C4-2B (cell line): ENCODE data around the gene RASAL2.

ENCODE experiments used
- ZFX ChIP-seq: fragments of 450-650 bp; IDR thresholded peaks from 2 replicates; pipeline ENCODE4 v1.6.1; 2017
- TF ChIP-seq, protein P1 (sequence below): fragments of 450-650 bp; conservative IDR thresholded peaks from 2 replicates; pipeline ENCODE4 v1.5.1; 2017; ENCODE audit warnings: mild to moderate bottlenecking

GRCh38 chr1:178533121-178533946 is 439.4 kb downstream of the RASAL2 start:
- TF ChIP-seq, protein P1, sequence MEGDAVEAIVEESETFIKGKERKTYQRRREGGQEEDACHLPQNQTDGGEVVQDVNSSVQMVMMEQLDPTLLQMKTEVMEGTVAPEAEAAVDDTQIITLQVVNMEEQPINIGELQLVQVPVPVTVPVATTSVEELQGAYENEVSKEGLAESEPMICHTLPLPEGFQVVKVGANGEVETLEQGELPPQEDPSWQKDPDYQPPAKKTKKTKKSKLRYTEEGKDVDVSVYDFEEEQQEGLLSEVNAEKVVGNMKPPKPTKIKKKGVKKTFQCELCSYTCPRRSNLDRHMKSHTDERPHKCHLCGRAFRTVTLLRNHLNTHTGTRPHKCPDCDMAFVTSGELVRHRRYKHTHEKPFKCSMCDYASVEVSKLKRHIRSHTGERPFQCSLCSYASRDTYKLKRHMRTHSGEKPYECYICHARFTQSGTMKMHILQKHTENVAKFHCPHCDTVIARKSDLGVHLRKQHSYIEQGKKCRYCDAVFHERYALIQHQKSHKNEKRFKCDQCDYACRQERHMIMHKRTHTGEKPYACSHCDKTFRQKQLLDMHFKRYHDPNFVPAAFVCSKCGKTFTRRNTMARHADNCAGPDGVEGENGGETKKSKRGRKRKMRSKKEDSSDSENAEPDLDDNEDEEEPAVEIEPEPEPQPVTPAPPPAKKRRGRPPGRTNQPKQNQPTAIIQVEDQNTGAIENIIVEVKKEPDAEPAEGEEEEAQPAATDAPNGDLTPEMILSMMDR: no peak
- TF ChIP-seq ZFX: no peak
